Transverse colon (tissue), 4 donors: ENCODE results near the gene WNK4. TPM values are rescaled to one million over a fixed set of nuclear protein-coding genes. Genes with fewer than 3 reads are reported as not detected.
A peak's percentile ranks its signal among the peaks of the same experiment; 100 is the strongest.

ENCODE experiments used
- DNase-seq: peaks from one replicate; pipeline ENCODE4 v3.0.0-alpha.2; 2019
- H3K27ac ChIP-seq, 4 donors: fragments of 200-600 bp; sonication (generic); 2 replicates each; pipeline ENCODE4 v1.5.1; 2016 to 2018; ENCODE audit warnings: inconsistent platforms in 4 of 4
- H3K27me3 ChIP-seq: fragments of 200-600 bp; sonication (generic); 2 replicates; pipeline ENCODE4 v1.5.1; 2017; ENCODE audit warnings: inconsistent platforms
- H3K36me3 ChIP-seq, 4 donors: fragments of 200-600 bp; sonication (generic); 2 replicates each; pipeline ENCODE4 v1.5.1; 2017 to 2019; ENCODE audit warnings: inconsistent platforms in 4 of 4
- H3K4me1 ChIP-seq, 4 donors: fragments of 200-600 bp; sonication (generic); 2 replicates each; pipeline ENCODE4 v1.5.1; 2017 to 2020; ENCODE audit warnings: inconsistent platforms in 4 of 4
- H3K4me3 ChIP-seq, 4 donors: fragments of 200-600 bp; sonication (generic); 1 replicate in 1 of 4; 2 replicates in 3 of 4; pipeline versions ENCODE4 v1.5.1 to v1.6.1; 2017 to 2019; ENCODE audit warnings: inconsistent platforms in 4 of 4
- H3K9me3 ChIP-seq, 2 donors: fragments of 200-600 bp; sonication (generic); 2 replicates each; pipeline ENCODE4 v1.5.1; 2017 to 2019; ENCODE audit warnings: inconsistent platforms in 2 of 2
- CTCF ChIP-seq, 5 experiments: fragments of 200-600 bp in 3 of 5; fragments of 450-650 bp in 2 of 5; sonication (generic) in 3 of 5; IDR thresholded peaks; 1 replicate in 2 of 5; 2 replicates in 3 of 5; pipeline ENCODE4 v1.5.1; 2016 to 2017; ENCODE audit warnings: antibody characterized with exemption in 5 of 5, inconsistent platforms in 3 of 5, mild to moderate bottlenecking in 2 of 5, moderate library complexity in 1 of 5
- EP300 ChIP-seq: sonication (generic); formaldehyde crosslinking; IDR thresholded peaks from one replicate; pipeline ENCODE4 v1.6.1; 2017; ENCODE audit warnings: antibody characterized with exemption, low read depth
- POLR2A ChIP-seq: fragments of 450-650 bp; IDR thresholded peaks from one replicate; pipeline ENCODE4 v1.6.1; 2016; ENCODE audit warnings: antibody characterized with exemption, mild to moderate bottlenecking, moderate library complexity
- POLR2AphosphoS5 ChIP-seq, 3 donors: sonication (generic); formaldehyde crosslinking; IDR thresholded peaks; one replicate each; pipeline ENCODE4 v1.6.1; 2016; ENCODE audit warnings: antibody characterized with exemption in 3 of 3
- WGBS, 2 donors: methylation state at CpG; one replicate each; pipeline ENCODE4 v1.1.5; 2018; ENCODE audit warnings: low coverage in 1 of 2; 5-methylcytosine and 5-hydroxymethylcytosine counted together
- in situ Hi-C, 4 donors: fragments of 200-750 bp; cut with MboI; loops; one replicate each; pipeline versions ENCODE4 v1.15.0 to v1.15.1; 2017; ENCODE audit warnings: low sequenced_read_pairs in 3 of 4, low pct_ligation_motif_present in 1 of 4, low pct_unique_long_range_greater_than_20kb in 1 of 4
- intact Hi-C: fragments of 100-400 bp; cut with DNase I; formaldehyde crosslinking; loops from one replicate; pipeline ENCODE4 v1.15.1; 2023; ENCODE audit warnings: low total_unique reads
- total RNA-seq, 4 donors: library from RNA; depleted of rRNA; stranded (reverse); fragments of >200 nt; gene quantifications; one replicate each; pipeline ENCODE4 v1.1.0, GENCODE V29; 2016

WNK4 gene
- total RNA-seq, 4 donors from 2014 or later: 17.9 to 87.6 (median 40.9) TPM

GRCh38 chr17:42795061-42795460 is 14.7 kb downstream of the WNK4 start:
- in situ Hi-C loops (no loop called here), intact Hi-C loops (no loop called here)
- Histone ChIP-seq H3K36me3 (no peaks in the 10 kb centered on the region), H3K27me3 (no peaks in the 10 kb centered on the region), H3K4me3 (no peak overlapping the region), H3K4me1 (peaks cover 5 to 39% (median 32%) of the 10 kb centered on the region in 4 donors), H3K9me3 (no peaks in the 10 kb centered on the region), H3K27ac (peak overlapping the region; percentile 41 to 94 (median 86))
- no peak for DNase-seq
- WGBS, 2 donors: 49 to 58% methylated on average over 3 to 4 of the region's 4 CpGs
- TF ChIP-seq POLR2A (peak; percentile 26), CTCF (IDR thresholded peaks at IDR 0.05) (no peak), POLR2AphosphoS5 (IDR thresholded peaks at IDR 0.05) (no peak)

- peak; percentile 39 for DNase-seq
- Histone ChIP-seq H3K4me1 (peaks cover 5 to 39% (median 32%) of the 10 kb centered on the region in 4 donors), H3K36me3 (no peaks in the 10 kb centered on the region), H3K4me3 (no peak overlapping the region), H3K27ac (peak overlapping the region; percentile 41 to 94 (median 86)), H3K27me3 (no peaks in the 10 kb centered on the region), H3K9me3 (no peaks in the 10 kb centered on the region)
- 66 to 68% methylated on average over 5 to 10 of the region's 10 CpGs for WGBS, 2 donors
- in situ Hi-C loops (no loop called here), intact Hi-C loops (no loop called here)
- TF ChIP-seq POLR2AphosphoS5 (IDR thresholded peaks at IDR 0.05): peak in 1 of 3 donors; percentile 28
- TF ChIP-seq POLR2A: no peak
- no peak for TF ChIP-seq EP300
- TF ChIP-seq CTCF (IDR thresholded peaks at IDR 0.05): no peak
Measured at GRCh38 chr17:42795465-42795864, 15.1 kb downstream of the WNK4 start.

- in situ Hi-C loops: no loop called here
- no peak for DNase-seq
- Histone ChIP-seq H3K36me3 (no peaks in the 10 kb centered on the region), H3K4me1 (peaks cover 5 to 39% (median 32%) of the 10 kb centered on the region in 4 donors), H3K4me3 (peak overlapping the region in 1 of 4 donors; percentile 26), H3K9me3 (no peaks in the 10 kb centered on the region), H3K27ac (peak overlapping the region; percentile 86 to 94 (median 86)), H3K27me3 (no peaks in the 10 kb centered on the region)
- 84% methylated on average over 18 of the region's 18 CpGs; no CpG with 5 or more reads in 1 of the 2 donors for WGBS, 2 donors
- TF ChIP-seq POLR2A (no peak), POLR2AphosphoS5 (IDR thresholded peaks at IDR 0.05) (no peak), EP300 (no peak), CTCF (IDR thresholded peaks at IDR 0.05) (no peak)
- intact Hi-C loops: no loop called here
Measured at GRCh38 chr17:42796066-42796758, 15.8 kb downstream of the WNK4 start.

- Histone ChIP-seq H3K4me1 (peaks cover 5 to 44% (median 32%) of the 10 kb centered on the region in 4 donors), H3K27ac (peak overlapping the region; percentile 86 to 94 (median 86)), H3K4me3 (peak overlapping the region in 3 of 4 donors; percentile 57 to 85 (median 74)), H3K9me3 (no peaks in the 10 kb centered on the region), H3K36me3 (no peaks in the 10 kb centered on the region), H3K27me3 (no peaks in the 10 kb centered on the region)
- TF ChIP-seq POLR2A (peak; percentile 92), CTCF (IDR thresholded peaks at IDR 0.05) (no peak), POLR2AphosphoS5 (IDR thresholded peaks at IDR 0.05) (peak; percentile 49 to 95 (median 95)), EP300 (no peak)
- WGBS, 2 donors: 45 to 60% methylated on average over 7 to 10 of the region's 10 CpGs
- in situ Hi-C loops: no loop called here
- peak; percentile 71 for DNase-seq
- intact Hi-C loops: no loop called here
Measured at GRCh38 chr17:42797067-42798007, 16.9 kb downstream of the WNK4 start.
